ENCODE data around the gene NAIF1. TPM values are rescaled to one million over a fixed set of nuclear protein-coding genes. Genes with fewer than 3 reads are reported as not detected.

NAIF1 gene
- total RNA-seq, 2 experiments from 2014 or later: 12.0 to 14.1 TPM

DNA sequence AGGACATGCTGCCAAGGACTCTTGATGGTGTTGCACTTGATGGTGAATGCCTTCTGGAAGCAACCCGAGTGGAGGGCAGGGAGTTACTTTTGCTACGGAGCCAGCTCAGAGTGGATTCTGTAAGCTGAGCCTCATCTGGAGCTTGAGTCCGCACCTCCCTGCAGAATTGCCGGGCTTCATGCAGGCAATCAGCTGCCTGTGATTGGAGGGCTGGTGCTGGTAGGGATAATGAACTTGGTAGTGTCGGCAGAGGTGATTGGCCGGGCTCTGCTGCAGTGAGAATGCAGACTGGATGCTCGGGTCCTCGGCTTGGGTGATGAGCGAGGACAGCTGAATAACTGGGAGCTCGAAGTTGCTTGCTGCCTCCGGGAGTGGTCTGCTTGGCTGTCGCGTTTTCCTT, 24.0 kb upstream of the NAIF1 start:
- Mint-ChIP-seq H3K4me1 (peaks cover 63% of the 10 kb centered on the region), H3K36me3 (ENCODE audit: low read depth) (peaks cover 28% of the 10 kb centered on the region), H3K27ac (no peak overlapping the region), H3K9me3 (no peaks in the 10 kb centered on the region), H3K27me3 (no peaks in the 10 kb centered on the region), H3K4me3 (no peak overlapping the region)
- no peak for DNase-seq
- ChIA-PET POLR2A (interaction anchor here (1.1 kb wide), 1 partner anchor 192 kb away, joined by 3 read pairs; no protein-coding TSS in a partner anchor), CTCF (interaction anchor here (1.8 kb wide), 1 partner anchor 149 kb away, joined by 9 read pairs; no protein-coding TSS in a partner anchor)

DNA sequence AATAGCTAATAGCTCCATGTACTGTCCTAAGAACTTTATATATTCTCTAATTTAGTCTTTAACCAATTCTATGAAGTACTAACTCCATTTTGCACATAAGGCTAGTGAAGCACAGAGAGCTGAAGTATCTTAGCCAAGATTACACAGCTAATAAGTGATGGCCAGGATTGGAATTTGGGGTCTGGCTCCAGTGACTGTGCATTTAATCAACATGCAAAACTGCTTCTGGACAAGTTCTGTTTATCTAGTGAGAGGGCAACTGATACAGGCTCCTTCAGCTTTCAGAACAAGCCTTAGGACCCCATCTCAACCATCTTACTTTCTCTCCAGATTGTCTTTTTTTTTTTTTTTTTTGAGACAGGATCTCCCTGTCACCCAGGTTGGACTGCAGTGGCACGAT, 22.2 kb upstream of the NAIF1 start:
- CTCF ChIA-PET: interaction anchor here (0.8 to 1.5 kb wide), 2 partner anchors 11 to 40 kb away, joined by 3 to 5 read pairs; no protein-coding TSS in a partner anchor
- Mint-ChIP-seq H3K36me3 (ENCODE audit: low read depth) (peaks cover 35% of the 10 kb centered on the region), H3K9me3 (no peaks in the 10 kb centered on the region), H3K27me3 (no peaks in the 10 kb centered on the region), H3K4me3 (no peak overlapping the region), H3K4me1 (peaks cover 57% of the 10 kb centered on the region), H3K27ac (no peak overlapping the region)
- POLR2A ChIA-PET: interaction anchor here (1.1 kb wide), 1 partner anchor 21 kb away, joined by 5 read pairs; the partner anchor contains the start of gene SLC25A25
- DNase-seq: no peak

DNA sequence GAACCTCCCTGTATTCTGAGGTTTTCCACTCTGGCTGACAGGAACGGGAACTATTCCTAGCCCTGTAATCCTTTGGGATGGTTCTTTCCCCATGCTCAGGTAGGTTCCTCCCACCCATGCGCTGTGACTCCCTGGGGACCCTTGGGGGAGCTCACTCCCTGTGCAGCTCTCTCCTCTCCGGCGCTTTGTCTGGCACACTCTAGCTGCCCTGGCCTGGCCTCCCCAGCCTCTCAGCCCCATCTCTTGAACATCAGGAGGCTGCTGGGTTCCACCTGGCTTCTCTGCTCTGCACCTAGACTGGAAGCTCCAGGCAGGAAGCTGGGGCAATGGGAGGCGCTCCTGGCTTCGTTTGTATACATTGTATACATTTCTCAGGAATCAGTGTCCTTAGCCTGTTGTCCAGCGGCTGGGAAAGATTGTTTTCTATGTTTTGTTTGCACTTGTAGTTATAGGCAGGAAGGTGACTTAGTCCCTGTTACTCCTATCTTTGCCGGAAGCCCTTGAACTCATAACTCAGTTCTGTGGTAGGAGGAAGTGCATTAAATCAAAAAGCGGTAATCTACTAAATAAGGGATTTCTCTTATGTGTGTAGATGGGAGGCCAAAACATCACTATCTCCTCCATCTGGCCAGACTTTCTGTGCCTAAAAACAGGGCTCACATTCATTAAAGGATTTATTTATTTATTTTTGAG, 21.3 kb upstream of the NAIF1 start:
- Mint-ChIP-seq H3K4me1 (peaks cover 55% of the 10 kb centered on the region), H3K9me3 (no peaks in the 10 kb centered on the region), H3K36me3 (ENCODE audit: low read depth) (peaks cover 38% of the 10 kb centered on the region), H3K27me3 (no peaks in the 10 kb centered on the region), H3K27ac (peak overlapping the region; percentile 30), H3K4me3 (no peak overlapping the region)
- DNase-seq: no peak
- ChIA-PET POLR2A (interaction anchor here (1.1 kb wide), 1 partner anchor 20 kb away, joined by 5 read pairs; the partner anchor contains the start of gene SLC25A25), CTCF (interaction anchor here (1.5 kb wide), 2 partner anchors 12 to 29 kb away, joined by 4 to 5 read pairs; no protein-coding TSS in a partner anchor)

DNA sequence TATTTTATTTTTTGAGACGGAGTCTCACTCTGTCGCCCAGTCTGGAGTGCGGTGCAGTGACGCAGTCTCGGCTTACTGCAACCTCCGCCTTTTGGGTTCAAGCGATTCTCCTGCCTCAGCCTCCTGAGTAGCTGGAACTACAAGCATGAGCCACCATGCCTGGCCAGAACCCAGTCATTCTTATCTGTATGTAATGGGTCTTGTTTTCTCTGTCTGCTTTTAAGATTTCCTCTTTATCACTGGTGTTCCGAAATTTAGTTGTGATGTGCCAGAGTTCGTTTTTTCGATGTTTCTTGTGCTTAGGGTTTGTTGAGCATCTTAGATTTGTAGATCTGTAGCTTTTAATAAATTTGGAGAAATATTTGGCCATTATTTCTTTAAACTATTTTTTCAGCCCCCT, 20.1 kb upstream of the NAIF1 start:
- Mint-ChIP-seq H3K27me3 (no peaks in the 10 kb centered on the region), H3K9me3 (no peaks in the 10 kb centered on the region), H3K27ac (no peak overlapping the region), H3K4me3 (no peak overlapping the region), H3K4me1 (peaks cover 45% of the 10 kb centered on the region), H3K36me3 (ENCODE audit: low read depth) (peaks cover 35% of the 10 kb centered on the region)
- POLR2A ChIA-PET: interaction anchor here (0.7 to 1.8 kb wide), 3 partner anchors 10 to 20 kb away, joined by 3 to 6 read pairs (median 3); partner anchors contain the start of genes NAIF1 and SLC25A25
- CTCF ChIA-PET: interaction anchor here (0.6 to 1.5 kb wide), 4 partner anchors 20 to 198 kb away, joined by 3 to 4 read pairs (median 4); no protein-coding TSS in a partner anchor
- no peak for DNase-seq

DNA sequence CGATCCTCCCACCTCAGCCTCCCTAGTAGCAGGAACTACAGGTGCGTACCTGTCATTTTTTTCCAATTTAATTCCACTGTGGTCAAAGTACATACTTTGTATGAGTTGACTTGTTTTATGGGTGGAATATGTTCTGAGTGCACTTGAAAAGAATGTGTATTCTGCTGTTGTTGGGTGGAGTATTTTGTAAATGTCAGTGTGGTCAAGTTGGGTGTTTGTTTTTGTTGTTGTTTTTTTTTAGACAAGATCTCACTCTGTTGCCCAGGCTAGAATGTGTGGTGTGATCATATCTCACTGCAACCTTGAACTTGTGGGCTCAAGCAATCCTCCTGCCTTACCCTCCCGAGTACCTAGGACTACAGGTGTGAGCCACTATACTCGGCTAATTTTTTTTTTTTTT, 18.8 kb upstream of the NAIF1 start:
- H3K27ac Mint-ChIP-seq: no peak overlapping the region
- peaks cover 45% of the 10 kb centered on the region for H3K4me1 Mint-ChIP-seq
- no peak for DNase-seq
- POLR2A ChIA-PET: interaction anchor here (1.2 kb wide), 1 partner anchor 14 kb away, joined by 3 read pairs; no protein-coding TSS in a partner anchor
- no peak overlapping the region for H3K4me3 Mint-ChIP-seq
- H3K9me3 Mint-ChIP-seq: no peaks in the 10 kb centered on the region
- CTCF ChIA-PET: interaction anchor here (1.4 to 3.5 kb wide), 2 partner anchors 30 to 143 kb away, joined by 3 to 19 read pairs; no protein-coding TSS in a partner anchor
- H3K27me3 Mint-ChIP-seq: no peaks in the 10 kb centered on the region
- H3K36me3 Mint-ChIP-seq (ENCODE audit: low read depth): peaks cover 38% of the 10 kb centered on the region

DNA sequence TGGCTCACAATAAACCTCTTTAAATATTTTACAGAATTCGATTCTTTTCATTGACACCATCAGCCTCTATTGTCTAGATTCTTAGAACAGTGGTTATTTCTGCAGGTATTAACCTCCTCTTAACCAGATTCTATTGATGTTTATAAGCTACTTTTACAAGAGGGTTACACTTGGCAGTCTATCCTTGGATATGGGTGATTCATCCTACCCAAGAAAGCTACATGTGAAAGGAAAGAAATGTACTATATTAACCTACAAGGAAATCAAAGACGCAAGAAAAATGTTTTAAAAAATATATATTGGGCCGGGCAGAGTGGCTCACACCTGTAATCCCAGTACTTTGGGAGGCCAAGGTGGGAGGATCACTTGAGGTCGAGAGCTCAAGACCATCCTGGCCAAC, 17.6 kb upstream of the NAIF1 start:
- H3K27me3 Mint-ChIP-seq: no peaks in the 10 kb centered on the region
- no peak for DNase-seq
- H3K9me3 Mint-ChIP-seq: no peaks in the 10 kb centered on the region
- peaks cover 43% of the 10 kb centered on the region for H3K4me1 Mint-ChIP-seq
- peaks cover 36% of the 10 kb centered on the region for H3K36me3 Mint-ChIP-seq (ENCODE audit: low read depth)
- ChIA-PET POLR2A (interaction anchor here (1.0 kb wide), 1 partner anchor 9 kb away, joined by 6 read pairs; no protein-coding TSS in a partner anchor), CTCF (interaction anchor here (0.6 to 4.2 kb wide), 6 partner anchors 8 to 141 kb away, joined by 3 to 27 read pairs (median 4); partner anchors contain the start of genes NAIF1 and SLC25A25)
- no peak overlapping the region for H3K4me3 Mint-ChIP-seq
- no peak overlapping the region for H3K27ac Mint-ChIP-seq

DNA sequence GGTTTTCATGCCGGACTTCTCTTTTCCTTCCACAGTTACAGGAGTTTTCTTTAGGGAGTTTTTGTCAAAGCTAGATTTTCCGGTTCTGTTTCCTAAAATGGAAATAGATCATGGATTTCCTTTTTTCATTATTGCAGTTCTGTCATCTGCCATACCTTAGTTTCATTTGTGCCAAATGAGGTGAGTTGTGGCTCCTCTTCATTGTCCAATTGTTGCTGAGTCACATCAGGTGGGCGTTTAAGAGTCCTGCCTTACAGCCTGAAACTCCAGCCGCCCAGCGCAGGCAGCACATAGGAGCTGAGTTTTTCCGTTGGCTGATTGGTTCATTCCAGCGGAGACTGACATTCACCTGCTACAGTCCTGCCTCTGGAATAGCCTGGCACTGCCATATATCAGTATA, 15.0 kb upstream of the NAIF1 start:
- Mint-ChIP-seq H3K4me3 (no peak overlapping the region), H3K27me3 (no peaks in the 10 kb centered on the region), H3K4me1 (peaks cover 49% of the 10 kb centered on the region), H3K36me3 (ENCODE audit: low read depth) (peaks cover 46% of the 10 kb centered on the region), H3K9me3 (no peaks in the 10 kb centered on the region), H3K27ac (no peak overlapping the region)
- ChIA-PET CTCF (interaction anchor here (0.5 to 4.2 kb wide), 5 partner anchors 9 to 100 kb away, joined by 3 to 27 read pairs (median 4); no protein-coding TSS in a partner anchor), POLR2A (no interaction called here)
- DNase-seq: no peak

DNA sequence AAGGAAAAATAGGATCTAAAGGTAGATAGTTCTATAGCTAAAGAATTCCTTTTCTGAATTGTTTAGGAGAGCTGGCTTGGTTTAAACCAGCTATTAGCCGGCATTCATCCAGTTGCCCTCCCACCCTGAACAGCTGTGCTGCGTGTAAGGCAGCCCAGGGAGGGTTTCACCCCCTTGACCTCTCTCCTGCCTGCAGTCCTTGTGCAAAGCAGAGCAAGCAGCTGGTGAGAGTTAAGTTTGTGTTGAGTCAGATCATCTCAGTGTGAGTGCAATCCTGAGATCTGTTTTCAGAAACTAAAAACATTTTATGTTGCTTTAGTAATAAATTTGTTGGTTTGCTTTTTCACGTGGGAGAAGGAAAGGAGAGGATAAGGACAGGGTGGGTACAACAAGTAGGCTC, 13.9 kb upstream of the NAIF1 start:
- Mint-ChIP-seq H3K4me3 (no peak overlapping the region), H3K9me3 (no peaks in the 10 kb centered on the region), H3K36me3 (ENCODE audit: low read depth) (peaks cover 54% of the 10 kb centered on the region), H3K27ac (peak overlapping the region; percentile 24), H3K4me1 (peaks cover 55% of the 10 kb centered on the region), H3K27me3 (no peaks in the 10 kb centered on the region)
- CTCF ChIA-PET: interaction anchor here (0.8 to 1.3 kb wide), 3 partner anchors 13 to 137 kb away, joined by 3 to 4 read pairs (median 3); no protein-coding TSS in a partner anchor
- DNase-seq: no peak
- POLR2A ChIA-PET: interaction anchor here (1.2 kb wide), 1 partner anchor 13 kb away, joined by 3 read pairs; no protein-coding TSS in a partner anchor

DNA sequence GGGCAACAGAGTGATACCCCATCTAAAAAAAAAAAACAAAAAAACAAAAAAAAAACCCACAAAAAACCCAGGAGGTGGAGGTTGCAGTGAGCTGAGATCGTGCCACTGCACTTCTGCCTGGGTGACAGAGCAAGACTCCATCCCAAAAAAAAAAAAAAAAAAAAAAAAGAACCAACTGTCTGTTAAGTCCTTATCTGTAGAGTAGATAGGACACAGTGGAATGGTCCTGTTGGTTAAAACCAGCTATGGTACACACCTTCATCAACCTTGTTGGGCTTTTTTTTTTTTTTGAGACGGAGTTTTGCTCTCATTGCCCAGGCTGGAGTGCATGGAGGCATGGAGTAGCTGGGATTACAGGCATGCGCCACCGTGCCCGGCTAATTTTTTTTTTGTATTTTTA, 13.1 kb upstream of the NAIF1 start:
- Mint-ChIP-seq H3K27me3 (no peaks in the 10 kb centered on the region), H3K27ac (no peak overlapping the region), H3K4me3 (no peak overlapping the region), H3K9me3 (no peaks in the 10 kb centered on the region), H3K4me1 (peaks cover 52% of the 10 kb centered on the region), H3K36me3 (ENCODE audit: low read depth) (peaks cover 48% of the 10 kb centered on the region)
- ChIA-PET POLR2A (interaction anchor here (1.2 kb wide), 1 partner anchor 14 kb away, joined by 3 read pairs; no protein-coding TSS in a partner anchor), CTCF (interaction anchor here (0.8 to 1.2 kb wide), 4 partner anchors 14 to 555 kb away, joined by 3 read pairs; no protein-coding TSS in a partner anchor)
- DNase-seq: no peak

DNA sequence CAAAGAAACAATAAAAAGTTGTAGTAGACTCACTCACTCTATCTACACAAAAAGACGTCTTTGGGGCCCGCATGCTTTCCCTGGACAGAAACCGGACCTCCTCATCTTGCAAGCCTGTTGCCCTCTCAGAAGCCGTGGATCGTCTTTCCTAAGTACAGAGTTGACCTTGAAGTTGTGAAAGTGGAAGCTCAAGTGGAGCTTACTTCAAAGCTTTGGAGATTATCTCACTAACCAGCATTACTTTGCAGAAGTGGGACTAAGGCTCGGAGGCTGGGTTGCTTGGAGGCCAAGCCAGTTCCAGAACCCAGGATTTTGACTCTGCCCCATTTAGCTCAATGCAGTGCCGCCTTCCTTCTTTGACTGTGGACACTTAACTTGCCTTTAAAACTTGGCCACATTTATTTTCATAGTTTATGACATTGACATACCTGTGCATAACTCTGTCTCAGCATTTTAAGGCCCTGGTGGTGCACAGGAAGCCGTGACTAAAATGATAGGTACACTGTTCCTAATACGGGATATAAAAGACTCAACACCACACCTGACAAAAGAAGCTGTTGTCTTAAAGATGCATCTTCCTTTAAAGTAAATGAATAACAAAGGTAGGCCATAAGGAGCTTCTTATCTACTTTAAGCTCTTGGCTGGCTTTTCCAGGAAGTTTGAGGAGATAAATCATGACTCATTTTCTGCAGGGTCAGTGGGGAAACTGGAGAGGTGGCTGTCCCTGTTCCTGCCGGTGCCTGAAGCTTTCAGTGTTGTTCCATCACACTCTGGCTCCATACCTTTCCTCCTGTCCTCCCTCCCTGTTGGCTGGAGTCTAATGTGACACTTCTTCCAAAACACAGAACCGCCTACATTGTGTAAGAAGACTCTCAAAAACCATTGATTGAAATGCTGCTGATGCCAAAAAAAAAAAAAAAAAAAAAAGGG, 11.6 kb upstream of the NAIF1 start:
- H3K36me3 Mint-ChIP-seq (ENCODE audit: low read depth): peaks cover 43% of the 10 kb centered on the region
- POLR2A ChIA-PET: interaction anchor here (0.6 to 3.7 kb wide), 6 partner anchors 11 to 81 kb away, joined by 3 to 22 read pairs (median 3); partner anchors contain the start of genes BBLN, NAIF1 and SLC25A25

DNA sequence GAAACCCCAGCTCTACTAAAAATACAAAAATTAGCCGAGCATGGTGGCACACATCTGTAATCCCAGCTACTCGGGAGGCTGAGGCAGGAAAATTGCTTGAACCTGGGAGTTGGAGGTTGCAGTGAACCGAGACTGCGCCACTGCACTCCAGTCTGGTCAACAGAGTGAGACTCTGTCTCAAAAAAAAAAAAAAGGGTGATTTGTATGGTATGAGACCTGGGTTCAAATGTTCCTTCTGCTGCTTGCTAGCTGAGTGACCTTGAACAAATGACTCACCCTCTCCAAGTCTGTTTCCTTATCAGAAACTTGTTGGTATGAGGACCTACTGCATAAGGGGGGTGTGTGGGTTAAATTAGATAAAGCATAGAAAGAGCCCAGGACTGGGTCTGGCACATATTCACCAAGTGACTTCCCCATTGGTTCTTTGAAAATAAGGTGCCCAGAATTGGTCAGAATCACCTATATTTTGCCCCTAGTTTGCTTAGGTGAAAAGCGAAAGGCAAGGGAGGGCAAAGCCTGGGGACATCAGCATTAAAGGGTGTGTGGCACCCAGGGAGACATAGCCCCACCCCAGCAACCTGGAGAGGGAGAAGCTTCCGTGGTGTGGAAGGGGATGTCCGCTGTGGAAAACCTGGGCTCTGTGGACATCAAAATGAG, 10.9 kb upstream of the NAIF1 start:
- Mint-ChIP-seq H3K4me3 (no peak overlapping the region), H3K9me3 (no peaks in the 10 kb centered on the region), H3K27me3 (no peaks in the 10 kb centered on the region), H3K36me3 (ENCODE audit: low read depth) (peaks cover 49% of the 10 kb centered on the region), H3K4me1 (peaks cover 57% of the 10 kb centered on the region), H3K27ac (peak overlapping the region; percentile 74)
- ChIA-PET POLR2A (interaction anchor here (0.8 to 3.7 kb wide), 2 partner anchors 10 to 53 kb away, joined by 3 to 22 read pairs; partner anchors contain the start of genes NAIF1 and SLC25A25), CTCF (interaction anchor here (1.3 to 1.9 kb wide), 3 partner anchors 14 to 38 kb away, joined by 3 to 5 read pairs (median 3); no protein-coding TSS in a partner anchor)
- DNase-seq: no peak

More for the DNA sequence above, 11.6 kb upstream of the NAIF1 start:
- no peak for DNase-seq
- peak overlapping the region; percentile 16 for H3K4me3 Mint-ChIP-seq
- H3K4me1 Mint-ChIP-seq: peaks cover 51% of the 10 kb centered on the region
- CTCF ChIA-PET: interaction anchor here (0.9 to 1.9 kb wide), 6 partner anchors 9 to 136 kb away, joined by 3 to 5 read pairs (median 3); no protein-coding TSS in a partner anchor
- no peaks in the 10 kb centered on the region for H3K27me3 Mint-ChIP-seq
- H3K27ac Mint-ChIP-seq: peak overlapping the region; percentile 74
- H3K9me3 Mint-ChIP-seq: no peaks in the 10 kb centered on the region

All from activated CD4-positive, alpha-beta memory T cell treated with anti-CD3 and anti-CD28 coated beads, Interleukin-2, amount 10 ng/mL, durations not matched to agents 7 days and 5 days (primary cell).